HG03342 (cell line): ENCODE results near the gene PCDHB11.
"Not testable (repeated sequence)": the region's sequence is repeated elsewhere in the genome, so short reads cannot be mapped to it uniquely, and the experiment has no call there.

ENCODE experiments used
- ATAC-seq: cut with Tn5 transposase; IDR thresholded peaks from one replicate; pipeline ENCODE4 v1.9.1; 2021; ENCODE audit warnings: mild to moderate bottlenecking, moderate library complexity; ENCODE audit not compliant: unreplicated experiment

The PCDHB11 gene

DNA sequence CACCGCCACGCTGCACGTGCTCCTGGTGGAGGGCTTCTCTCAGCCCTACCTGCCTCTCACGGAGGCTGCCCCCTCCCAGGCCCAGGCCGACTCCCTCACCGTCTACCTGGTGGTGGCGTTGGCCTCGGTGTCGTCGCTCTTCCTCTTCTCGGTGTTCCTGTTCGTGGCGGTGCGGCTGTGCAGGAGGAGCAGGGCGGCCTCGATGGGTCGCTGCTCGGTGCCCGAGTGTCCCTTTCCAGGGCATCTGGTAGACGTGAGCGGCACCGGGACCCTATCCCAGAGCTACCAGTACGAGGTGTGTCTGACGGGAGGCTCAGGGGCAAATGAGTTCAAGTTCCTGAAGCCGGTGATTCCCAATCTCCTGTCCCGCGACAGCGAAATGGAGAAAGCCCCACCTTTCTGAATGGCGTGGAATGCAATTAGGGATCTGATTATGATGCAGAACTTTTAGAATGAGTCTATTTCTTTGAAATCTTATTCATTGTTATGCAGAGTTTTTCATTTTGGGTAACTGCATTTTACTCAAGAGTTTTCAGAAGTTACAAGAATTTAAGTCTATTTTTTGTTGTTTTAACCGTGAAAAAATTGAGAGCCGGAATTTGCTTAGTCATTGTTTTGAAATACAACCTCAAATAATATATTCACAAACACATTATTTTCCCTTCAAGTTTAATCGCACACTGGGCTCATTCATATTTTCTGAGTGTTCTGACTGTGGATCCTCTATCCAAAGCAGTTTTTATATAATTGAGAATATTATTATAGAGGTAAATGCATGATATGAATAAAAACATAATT, 37.3 kb downstream of the PCDHB11 start:
- ATAC-seq: no peak

DNA sequence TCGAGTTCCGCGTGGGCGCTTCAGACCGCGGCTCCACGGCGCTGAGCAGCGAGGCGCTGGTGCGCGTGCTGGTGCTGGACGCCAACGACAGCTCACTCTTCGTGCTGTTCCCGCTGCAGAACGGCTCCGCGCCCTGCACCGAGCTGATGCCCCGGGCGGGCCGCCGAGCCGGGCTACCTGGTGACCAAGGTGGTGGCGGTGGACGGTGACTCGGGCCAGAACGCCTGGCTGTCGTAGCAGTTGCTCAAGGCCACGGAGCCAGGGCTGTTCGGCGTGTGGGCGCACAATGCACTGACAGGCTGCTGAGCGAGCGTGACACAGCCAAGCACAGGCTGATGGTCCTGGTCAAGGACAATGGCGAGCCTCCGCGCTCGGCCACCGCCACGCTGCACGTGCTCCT, 42.1 kb downstream of the PCDHB11 start:
- no peak for ATAC-seq

DNA sequence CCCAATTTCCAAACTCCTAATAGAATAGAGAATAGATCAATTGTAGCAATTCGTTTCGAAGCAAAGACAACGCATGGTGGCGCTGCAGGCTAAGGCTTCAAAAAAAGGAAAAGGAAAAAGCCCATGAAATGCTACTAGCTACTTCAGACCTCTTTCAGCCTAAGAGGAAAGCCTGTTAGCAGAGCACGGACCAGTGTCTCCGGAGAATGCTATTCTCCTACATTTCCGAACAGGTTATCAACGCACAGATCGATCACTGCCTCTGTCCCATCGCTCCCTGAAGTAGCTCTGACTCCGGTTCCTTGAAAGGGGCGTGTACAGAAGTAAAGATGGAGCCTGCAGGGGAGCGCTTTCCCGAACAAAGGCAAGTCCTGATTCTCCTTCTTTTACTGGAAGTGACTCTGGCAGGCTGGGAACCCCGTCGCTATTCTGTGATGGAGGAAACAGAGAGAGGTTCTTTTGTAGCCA, 45.9 kb downstream of the PCDHB11 start, which contains the start of gene PCDHB15:
PCDHB15 (plus strand) TSS at position 146 of the 468 bp plus-strand sequence; CDS start at position 330, 184 bp downstream.
- no peak for ATAC-seq

DNA sequence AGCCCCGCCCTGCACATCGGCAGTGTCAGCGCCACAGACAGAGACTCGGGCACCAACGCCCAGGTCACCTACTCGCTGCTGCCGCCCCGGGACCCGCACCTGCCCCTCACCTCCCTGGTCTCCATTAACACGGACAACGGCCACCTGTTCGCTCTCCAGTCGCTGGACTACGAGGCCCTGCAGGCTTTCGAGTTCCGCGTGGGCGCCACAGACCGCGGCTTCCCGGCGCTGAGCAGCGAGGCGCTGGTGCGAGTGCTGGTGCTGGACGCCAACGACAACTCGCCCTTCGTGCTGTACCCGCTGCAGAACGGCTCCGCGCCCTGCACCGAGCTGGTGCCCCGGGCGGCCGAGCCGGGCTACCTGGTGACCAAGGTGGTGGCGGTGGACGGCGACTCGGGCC, 47.5 kb downstream of the PCDHB11 start:
- not testable (repeated sequence) for ATAC-seq

DNA sequence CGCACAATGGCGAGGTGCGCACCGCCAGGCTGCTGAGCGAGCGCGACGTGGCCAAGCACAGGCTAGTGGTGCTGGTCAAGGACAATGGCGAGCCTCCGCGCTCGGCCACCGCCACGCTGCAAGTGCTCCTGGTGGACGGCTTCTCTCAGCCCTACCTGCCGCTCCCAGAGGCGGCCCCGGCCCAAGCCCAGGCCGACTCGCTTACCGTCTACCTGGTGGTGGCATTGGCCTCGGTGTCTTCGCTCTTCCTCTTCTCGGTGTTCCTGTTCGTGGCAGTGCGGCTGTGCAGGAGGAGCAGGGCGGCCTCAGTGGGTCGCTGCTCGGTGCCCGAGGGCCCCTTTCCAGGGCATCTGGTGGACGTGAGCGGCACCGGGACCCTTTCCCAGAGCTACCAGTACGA, 48.0 kb downstream of the PCDHB11 start:
- ATAC-seq: not testable (repeated sequence)

DNA sequence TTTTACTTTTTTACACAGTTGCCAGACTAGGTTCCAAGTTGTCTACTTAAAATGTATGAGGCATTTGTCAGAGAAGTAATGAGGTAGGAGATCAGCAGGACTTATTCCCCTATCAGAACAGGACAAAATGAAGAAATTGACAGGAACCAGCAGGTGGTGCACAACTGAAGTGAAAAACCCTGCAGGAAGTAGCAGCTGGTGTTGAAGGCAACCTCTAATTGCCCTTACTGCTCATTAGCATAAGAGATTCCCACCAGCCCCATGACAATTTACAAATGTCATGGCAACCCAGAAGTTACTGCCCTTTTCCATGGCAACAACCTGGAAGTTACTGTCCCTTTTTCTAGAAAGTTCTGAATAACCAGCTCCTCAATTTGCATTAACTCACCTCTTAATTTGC, 51.1 kb downstream of the PCDHB11 start:
- ATAC-seq: no peak
